HG03354 (cell line): ENCODE data around the gene CD93.

ENCODE experiments used
- ATAC-seq: cut with Tn5 transposase; IDR thresholded peaks from one replicate; pipeline ENCODE4 v1.9.1; 2021; ENCODE audit warnings: mild to moderate bottlenecking; ENCODE audit not compliant: unreplicated experiment, poor library complexity, severe bottlenecking

Gene CD93

GRCh38 chr20:23047001-23047737 lies 39.0 kb downstream of the CD93 start:
- ATAC-seq = no peak

- no peak for ATAC-seq
These were observed 39.7 kb downstream of the CD93 start for GRCh38 chr20:23046431-23046830.

- ATAC-seq = no peak
These were observed 42.7 kb downstream of the CD93 start for GRCh38 chr20:23043376-23043775.

GRCh38 chr20:23042270-23042669 lies 43.9 kb downstream of the CD93 start:
- ATAC-seq = no peak

GRCh38 chr20:23039885-23040508 lies 46.1 kb downstream of the CD93 start:
- no peak for ATAC-seq

- ATAC-seq = no peak
These were observed 46.8 kb downstream of the CD93 start for GRCh38 chr20:23039136-23039875.

GRCh38 chr20:23037017-23037481 lies 49.1 kb downstream of the CD93 start:
- no peak for ATAC-seq

- no peak for ATAC-seq
These were observed 49.8 kb downstream of the CD93 start for GRCh38 chr20:23036371-23036770.

GRCh38 chr20:23035731-23036130 lies 50.4 kb downstream of the CD93 start:
- no peak for ATAC-seq

- no peak for ATAC-seq
These were observed 51.1 kb downstream of the CD93 start, which contains the start of gene SSTR4 for GRCh38 chr20:23034721-23035671. Gene SSTR4, plus strand, starts transcription at chr20:23035312. Its CDS starts 172 bp downstream, at chr20:23035484.

GRCh38 chr20:23033918-23034317 lies 52.2 kb downstream of the CD93 start:
- ATAC-seq = no peak

GRCh38 chr20:23032750-23033078 lies 53.4 kb downstream of the CD93 start:
- ATAC-seq = no peak

GRCh38 chr20:23032056-23032749 lies 53.9 kb downstream of the CD93 start:
- no peak for ATAC-seq

- no peak for ATAC-seq
These were observed 54.8 kb downstream of the CD93 start for GRCh38 chr20:23031346-23031745.
